Activated T-cell treated with anti-CD3 and anti-CD28 coated beads for 4 hours (primary cell): ENCODE measurements around the gene PDZRN3.

Experiments
- DNase-seq: peaks from one replicate; pipeline ENCODE4 v3.0.0-alpha.2; 2020

The PDZRN3 gene

DNA sequence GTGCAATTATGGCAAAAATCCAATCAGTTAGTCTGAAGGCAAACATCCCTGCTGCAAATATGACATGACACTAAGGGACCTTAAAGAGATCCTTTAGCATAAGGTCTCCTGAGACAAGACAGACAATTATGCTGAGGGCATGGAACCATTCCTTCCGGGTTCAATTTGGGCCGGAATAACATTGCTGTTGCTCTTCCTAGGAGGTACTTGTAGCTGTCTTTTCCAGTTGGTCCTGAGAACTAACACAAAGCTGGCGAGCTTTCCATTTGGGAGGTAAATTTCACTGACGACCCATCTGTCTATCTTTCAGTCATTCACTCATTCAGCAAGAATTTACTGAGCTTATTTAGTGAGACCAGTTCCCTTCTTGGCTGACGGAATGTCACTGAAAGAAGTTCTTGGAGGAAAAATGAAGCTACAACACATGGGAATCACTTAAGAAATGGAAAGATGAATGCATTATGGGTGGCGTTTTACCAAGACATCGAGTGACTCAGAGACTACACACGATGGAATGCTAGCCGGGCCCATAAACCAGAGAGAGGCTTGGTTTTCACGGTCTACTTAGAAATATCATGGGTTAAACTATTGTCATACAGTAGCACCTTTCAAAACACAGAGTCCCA, 215.5 kb downstream of the PDZRN3 start:
- no peak for DNase-seq

DNA sequence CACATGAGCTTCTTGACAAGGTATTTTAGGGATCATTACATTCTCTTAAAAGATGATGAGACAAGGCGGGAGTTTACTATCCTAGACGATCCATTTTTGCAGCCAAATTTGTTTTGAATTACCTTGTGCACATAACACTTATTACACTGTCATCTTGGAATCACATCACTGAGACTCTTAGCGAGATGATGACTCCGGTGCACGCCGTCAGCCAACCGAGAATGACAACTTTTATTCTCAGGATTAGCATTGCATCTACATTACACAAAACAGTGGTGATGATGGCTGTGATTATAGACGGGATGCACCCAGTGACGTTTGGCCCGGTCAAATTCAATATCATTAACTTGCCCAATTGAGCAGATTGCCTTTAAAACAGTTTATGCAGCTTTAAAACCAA, 216.1 kb downstream of the PDZRN3 start:
- no peak for DNase-seq

DNA sequence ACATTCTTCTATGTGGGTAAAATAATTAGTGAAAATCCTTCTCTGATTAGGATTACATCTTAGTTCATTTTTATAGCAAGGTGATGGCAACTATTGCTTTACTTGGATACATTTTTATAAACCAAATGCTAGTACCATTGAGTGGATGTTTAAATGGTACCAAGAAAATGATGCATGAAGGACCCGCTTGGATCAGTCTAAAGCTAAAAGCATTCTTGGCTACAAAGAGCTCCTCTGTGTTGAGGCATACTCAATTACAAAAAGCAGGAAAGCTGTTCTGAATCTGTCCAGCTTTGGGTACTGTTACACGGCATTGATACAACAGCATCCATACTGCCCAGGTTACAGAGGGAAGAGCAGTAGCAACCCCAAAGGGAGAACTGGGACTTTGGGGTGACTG, 217.2 kb downstream of the PDZRN3 start:
- no peak for DNase-seq

- no peak for DNase-seq
Measured at GRCh38 chr3:73405853-73406252, 218.9 kb downstream of the PDZRN3 start.

- no peak for DNase-seq
Measured at GRCh38 chr3:73405000-73405399, 219.7 kb downstream of the PDZRN3 start.

- no peak for DNase-seq
Measured at GRCh38 chr3:73404435-73404834, 220.3 kb downstream of the PDZRN3 start.

DNA sequence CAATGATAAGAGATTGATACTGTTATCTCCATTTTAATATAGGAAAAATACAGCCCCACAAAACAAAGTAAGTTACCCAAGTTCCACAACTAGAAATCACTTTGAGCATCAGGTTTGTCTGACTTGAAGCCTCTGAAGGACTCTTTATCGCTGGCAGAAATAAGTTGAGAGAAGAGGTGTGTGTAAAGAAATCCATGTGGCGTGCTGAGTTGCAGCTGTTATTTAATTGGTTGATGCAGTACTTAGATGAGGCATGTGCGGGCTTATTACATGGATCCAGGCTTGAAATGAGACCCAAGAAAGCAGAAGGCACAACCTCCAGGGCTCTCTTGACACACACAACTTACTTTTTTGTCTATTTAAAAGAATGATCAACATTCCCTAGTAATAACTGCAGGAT, 221.3 kb downstream of the PDZRN3 start:
- no peak for DNase-seq

DNA sequence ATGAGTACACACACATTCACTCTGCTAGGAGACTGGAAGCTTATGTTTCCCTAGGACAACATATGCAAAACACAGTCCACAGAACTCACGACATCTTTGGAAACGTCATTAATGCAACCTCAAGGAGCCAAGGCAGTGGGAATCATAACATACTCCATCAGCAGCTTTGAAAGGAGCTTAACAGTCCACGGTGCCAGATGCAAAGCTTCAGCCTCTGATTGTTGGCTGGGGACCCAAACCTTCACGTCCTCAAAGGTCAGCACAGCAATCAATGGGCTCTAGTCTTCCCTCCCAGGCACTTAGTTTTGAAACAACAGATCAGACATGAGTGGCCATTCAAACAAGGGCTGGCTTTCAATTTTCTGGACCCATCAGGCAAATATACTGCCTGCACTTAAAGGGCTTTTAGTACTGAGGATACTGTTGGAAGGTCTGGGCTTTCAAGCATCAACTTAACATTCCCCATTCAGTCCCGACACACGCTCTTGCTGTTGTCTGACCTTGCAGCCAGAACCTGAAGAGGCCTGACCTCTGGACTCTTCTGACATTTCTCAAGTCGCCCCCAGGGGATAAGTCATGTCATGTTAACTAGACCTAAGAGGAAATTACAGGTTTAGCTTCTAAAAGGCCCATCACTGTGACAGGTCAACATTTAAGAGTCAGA, 223.0 kb downstream of the PDZRN3 start:
- no peak for DNase-seq

DNA sequence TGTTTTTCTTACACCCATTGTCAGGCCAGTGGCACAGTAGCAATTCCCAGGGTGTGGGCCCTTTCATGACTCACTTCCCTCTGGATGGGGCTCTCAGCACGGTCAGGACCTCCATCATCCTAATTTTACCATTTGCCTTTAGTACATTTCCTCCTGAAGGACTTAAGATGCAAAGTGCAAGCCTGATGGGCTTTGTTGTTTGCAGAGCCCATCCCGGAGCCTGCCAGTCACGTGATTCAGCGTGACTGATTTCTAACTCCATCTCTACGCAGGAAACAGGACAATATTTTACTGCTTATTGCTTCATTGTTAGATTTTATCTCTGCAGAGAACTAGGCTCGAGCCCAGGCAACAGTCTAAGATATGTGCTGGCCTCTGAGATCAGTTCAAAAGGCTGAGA, 223.7 kb downstream of the PDZRN3 start:
- DNase-seq, result no peak

DNA sequence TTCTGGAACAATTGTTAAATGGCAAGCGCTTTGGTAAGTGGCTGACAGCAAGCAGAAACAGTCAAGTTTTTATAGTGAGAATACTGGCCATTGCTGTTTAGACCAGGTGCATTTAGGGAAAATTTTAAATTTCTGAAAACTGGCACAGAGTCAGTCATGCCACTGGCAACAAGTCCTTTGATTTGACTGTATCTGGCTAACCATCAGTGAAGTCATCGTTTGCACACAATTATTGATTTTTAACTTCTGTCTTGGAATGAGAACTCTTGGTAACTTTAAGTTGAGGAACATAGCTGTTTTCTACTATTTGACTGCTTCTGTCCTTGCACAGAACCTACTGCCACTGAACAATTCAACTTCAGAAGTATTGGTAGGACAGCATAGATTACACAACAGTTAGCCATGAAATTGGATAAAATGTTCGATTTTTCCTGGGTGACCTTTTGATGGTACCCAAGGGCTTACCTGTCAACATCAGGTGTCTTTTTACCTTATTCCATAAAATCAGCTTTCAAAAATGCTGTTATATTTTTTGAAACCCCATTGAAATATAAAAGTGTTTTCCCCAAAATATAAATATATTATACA, 225.0 kb downstream of the PDZRN3 start:
- DNase-seq, result no peak

DNA sequence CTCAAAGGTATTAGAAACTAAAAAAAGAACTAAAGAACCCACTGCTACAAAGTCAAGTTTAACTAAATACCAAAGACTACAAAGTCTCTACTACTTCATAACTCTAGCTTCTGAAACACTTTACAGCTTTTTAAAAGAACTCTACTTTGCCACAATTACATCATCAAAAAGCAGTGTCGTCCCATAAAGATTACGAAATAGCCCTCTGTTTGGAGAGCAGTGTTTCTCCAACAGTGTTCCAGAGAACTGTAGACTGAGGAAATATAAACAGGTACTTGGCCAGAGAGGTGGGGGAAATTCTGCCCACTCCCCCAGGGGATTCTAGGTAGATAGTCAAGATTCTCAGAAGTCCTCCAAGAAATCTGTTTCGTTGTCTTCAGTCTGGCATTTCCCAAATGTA, 225.6 kb downstream of the PDZRN3 start:
- no peak for DNase-seq

DNA sequence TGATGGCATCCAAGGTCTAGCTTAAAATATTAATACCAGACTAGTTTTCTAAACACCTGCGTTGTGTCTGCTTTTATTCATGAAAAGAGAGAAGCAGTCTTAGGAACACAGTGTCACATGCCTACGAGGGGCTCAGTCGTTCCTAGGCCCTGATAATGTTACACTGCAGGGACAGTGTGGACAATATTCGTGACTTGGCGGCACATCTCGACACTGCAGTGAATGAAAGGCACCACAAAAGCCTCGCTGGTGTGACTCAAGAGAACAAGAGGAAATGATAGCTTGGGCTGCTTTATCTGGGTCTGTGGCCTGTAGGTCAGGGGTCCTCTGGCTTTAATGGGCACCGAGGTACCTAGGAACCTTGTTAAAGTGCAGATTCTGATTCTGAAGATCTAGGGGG, 226.7 kb downstream of the PDZRN3 start:
- no peak for DNase-seq

- no peak for DNase-seq
Measured at GRCh38 chr3:73394240-73394639, 230.5 kb downstream of the PDZRN3 start.

GRCh38 chr3:73393005-73393404, 231.7 kb downstream of the PDZRN3 start:
- DNase-seq, result no peak

GRCh38 chr3:73391984-73392383, 232.8 kb downstream of the PDZRN3 start:
- DNase-seq, result no peak

DNA sequence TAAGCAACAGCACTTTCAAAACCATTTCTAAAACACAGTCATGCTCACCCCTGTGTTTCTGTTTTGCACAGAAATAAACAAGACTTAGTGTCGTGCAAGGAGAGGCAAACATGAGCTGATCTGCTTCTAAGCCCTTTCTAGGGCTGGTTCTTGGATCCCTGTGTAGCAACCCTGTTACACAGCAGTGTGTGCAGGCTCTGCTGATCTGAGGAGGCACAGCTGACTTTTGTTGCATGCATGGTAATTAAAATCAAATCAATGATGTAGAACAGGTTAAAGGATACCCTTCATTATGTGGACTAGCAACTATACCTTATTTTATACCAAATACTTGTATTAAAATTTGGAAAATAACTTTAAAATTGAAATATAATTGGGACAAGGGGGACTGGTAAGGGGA, 234.8 kb downstream of the PDZRN3 start:
- DNase-seq, result no peak

DNA sequence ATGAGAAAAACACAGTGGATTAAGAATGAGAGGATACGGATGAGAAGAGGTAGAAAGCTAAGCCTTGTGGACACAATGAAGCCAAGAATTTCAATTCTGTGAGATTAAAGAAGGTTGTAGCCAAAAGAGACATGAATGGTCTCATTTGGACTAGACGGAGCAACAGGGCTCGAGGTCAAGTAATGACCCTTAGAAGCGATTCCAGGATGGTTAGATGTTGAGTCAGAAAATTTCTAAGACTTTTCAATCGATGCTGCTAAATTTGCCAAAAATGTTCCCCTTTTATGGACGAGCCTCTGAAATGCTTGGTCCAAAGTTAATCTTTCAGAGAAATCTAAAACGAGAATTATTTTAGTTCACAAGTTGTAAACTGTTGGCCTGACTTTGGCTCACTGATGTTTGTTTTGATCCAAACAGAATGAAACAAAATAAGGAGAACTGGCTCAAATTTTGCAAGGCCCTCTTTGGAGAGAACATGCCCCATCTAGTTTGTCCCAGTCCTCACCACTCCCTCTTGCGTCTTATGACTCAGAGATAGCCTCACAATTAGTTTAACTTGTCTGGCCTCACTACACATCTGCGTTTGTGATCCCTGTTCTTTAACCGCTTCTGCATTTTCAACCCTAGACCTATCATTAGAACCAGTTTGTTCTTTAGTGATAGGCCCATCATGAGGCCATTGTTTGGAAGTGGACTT, 235.5 kb downstream of the PDZRN3 start:
- DNase-seq, result no peak

DNA sequence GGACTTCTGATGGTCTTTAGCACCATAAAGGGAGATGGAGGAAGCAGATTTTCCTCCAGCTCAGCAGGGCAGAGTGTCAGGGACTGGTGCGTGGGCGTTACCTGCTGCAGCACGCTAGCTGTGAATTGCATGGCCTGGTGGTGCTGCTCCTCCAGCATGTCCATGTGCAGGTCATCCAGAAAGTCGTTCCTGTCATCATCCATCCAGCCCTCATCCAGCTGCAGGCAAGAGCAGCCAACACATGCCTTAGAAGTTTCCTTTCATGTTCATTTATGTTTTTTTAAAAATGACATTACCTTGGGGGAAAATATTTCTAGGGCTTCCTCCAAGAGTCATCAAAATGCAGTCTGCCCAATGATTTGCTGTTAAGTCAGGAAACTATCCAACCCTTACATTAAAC, 239.2 kb downstream of the PDZRN3 start:
- no peak for DNase-seq

DNA sequence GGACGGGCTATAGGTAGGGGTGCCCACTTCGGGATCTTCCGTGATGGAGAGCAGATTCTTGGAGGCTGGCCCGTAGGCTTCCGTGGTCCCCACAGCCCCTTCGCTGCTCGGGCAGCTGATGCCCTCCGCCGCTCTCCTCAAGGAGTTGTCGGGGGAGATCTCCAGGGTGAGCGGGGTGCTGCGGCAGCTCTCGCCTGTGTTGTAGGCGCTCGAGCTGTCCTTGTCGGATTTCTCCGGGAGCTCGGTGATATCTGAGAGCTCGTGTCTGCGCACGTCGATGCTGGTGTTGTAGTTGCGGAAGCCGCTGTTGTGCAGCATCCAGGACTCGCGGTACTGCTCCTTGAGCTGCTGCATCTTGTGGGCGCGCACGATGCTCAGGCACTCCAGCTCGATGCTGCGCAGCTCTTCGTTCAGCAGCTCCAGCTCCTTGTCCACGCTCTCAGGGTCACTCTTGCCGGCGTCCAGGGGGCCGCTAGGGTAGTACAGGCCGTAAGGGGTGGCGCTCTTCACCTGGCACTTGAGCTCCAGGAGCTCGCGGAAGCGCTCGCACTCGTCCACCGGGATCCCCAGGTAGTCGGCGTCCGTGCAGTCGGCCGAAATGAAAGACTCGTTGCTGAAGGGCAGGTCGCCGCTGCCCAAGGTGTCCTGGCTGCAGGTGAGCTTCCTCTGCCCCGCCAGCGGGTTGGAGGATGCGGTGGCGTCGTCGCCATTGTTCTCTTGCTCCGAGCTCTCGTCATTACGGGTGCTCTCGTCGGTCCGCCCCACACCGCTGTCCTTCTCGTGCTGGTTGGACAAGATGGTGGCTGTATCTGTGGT, 240.4 kb downstream of the PDZRN3 start:
- no peak for DNase-seq

DNA sequence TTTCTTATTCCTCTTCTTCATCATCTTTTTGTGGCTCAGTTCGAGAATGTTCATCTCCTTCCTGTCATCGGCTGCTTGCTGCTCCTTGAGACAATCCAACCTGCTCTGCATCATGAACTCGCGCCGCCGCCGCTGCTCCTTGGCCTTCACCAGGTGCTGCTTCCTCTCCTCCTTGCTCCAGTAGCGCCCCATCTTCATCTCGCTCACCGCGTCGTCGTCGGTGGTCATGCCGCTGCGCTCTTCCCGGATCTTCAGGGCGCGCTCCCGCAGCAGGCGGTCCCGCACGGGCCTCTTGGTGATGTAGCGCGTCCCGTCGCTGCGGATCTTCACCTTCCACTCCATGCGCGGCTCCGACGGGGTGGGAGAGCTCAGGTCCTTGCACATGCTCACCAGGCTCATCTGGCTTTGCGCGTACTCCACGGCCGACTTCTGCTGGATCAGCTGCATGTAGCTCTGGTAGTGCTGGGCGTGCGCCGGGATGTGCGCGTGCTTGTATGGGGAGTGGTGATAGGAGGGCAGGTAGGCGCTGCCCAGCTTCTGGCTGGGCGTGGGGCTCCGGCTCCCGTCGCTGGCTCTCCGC, 241.2 kb downstream of the PDZRN3 start:
- DNase-seq, result no peak

GRCh38 chr3:73381551-73381950, 243.2 kb downstream of the PDZRN3 start:
- DNase-seq, result no peak

DNA sequence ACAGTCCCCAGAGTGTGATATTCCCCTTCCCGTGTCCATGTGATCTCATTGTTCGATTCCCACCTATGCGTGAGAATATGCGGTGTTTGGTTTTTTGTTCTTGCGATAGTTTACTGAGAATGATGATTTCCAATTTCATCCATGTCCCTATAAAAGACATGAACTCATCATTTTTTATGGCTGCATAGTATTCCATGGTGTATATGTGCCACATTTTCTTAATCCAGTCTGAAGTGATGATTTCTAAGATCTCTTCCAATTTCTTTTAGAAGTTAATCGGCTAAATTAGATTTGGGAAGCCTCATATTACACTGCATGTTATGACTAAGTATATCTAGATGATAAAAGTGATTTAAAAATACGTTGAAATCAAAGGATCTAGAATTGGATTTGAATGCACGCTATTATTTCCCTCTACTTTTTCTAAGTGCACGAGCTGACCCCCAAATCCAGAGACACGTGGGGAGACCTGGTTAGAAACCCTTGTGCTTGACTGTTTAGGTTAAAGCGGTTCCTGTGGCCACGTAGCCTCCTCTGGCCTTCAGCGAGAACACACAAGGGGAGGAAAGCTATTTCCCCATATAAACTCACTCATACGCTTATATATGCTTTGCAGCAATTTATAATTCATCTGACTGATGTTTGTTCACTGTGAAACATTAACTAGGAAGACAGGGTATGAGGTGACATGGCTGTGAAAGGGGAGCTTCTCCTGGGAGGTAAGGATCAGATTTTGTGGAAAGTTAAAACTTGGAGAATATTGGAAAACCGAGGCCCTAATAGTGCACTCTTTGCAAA, 243.8 kb downstream of the PDZRN3 start:
- no peak for DNase-seq
